HCT116 (cell line): Measurements from ENCODE around the gene EPS15.

ENCODE experiments used
- CTCF ChIP-seq, 3 experiments: fragments of 200-600 bp in 1 of 3; sonication (generic) in 1 of 3; IDR thresholded peaks in 2 of 3; conservative IDR thresholded peaks in 1 of 3; 2 replicates each; pipeline ENCODE4 v1.5.1; 2012 to 2017; ENCODE audit warnings: low read depth in 2 of 3, low read length in 2 of 3, antibody characterized with exemption in 1 of 3, borderline replicate concordance in 1 of 3, control low read depth in 1 of 3, mild to moderate bottlenecking in 1 of 3, mixed read lengths in 1 of 3, mixed run types in 1 of 3, moderate library complexity in 1 of 3; ENCODE audit not compliant: insufficient read depth in 1 of 3
- EZH2 ChIP-seq: fragments of 200-600 bp; sonication (generic); IDR thresholded peaks from 2 replicates; pipeline ENCODE4 v1.6.1; 2017; ENCODE audit warnings: antibody characterized with exemption, mixed run types
- EZH2phosphoT487 ChIP-seq: fragments of 200-600 bp; IDR thresholded peaks from 2 replicates; pipeline ENCODE4 v1.6.1; 2018; ENCODE audit warnings: antibody characterized with exemption, borderline replicate concordance
- FOSL1 ChIP-seq: IDR thresholded peaks from 2 replicates; pipeline ENCODE4 v1.6.1; 2012; ENCODE audit warnings: low read depth
- JUND ChIP-seq: IDR thresholded peaks from 2 replicates; pipeline ENCODE4 v1.6.1; 2012
- MAX ChIP-seq: IDR thresholded peaks from 2 replicates; pipeline ENCODE4 v1.6.1; 2012
- POLR2A ChIP-seq: IDR thresholded peaks from 2 replicates; pipeline ENCODE4 v1.7.0; 2011; ENCODE audit warnings: borderline replicate concordance; ENCODE audit not compliant: insufficient read depth, insufficient read length; ENCODE audit errors: extremely low read depth
- POLR2AphosphoS5 ChIP-seq: IDR thresholded peaks from 2 replicates; pipeline ENCODE4 v1.6.1; 2011; ENCODE audit warnings: mild to moderate bottlenecking, low read depth, low read length, moderate library complexity
- REST ChIP-seq: IDR thresholded peaks from 2 replicates; pipeline ENCODE4 v1.6.1; 2012; ENCODE audit warnings: low read depth
- SP1 ChIP-seq: IDR thresholded peaks from 2 replicates; pipeline ENCODE4 v1.6.1; 2012; ENCODE audit warnings: low read depth
- TCF7L2 ChIP-seq: IDR thresholded peaks from 2 replicates; pipeline ENCODE4 v1.7.0; 2011; ENCODE audit warnings: borderline replicate concordance, inconsistent platforms; ENCODE audit not compliant: insufficient read depth, insufficient read length; ENCODE audit errors: extremely low read depth
- YY1 ChIP-seq: IDR thresholded peaks from 2 replicates; pipeline ENCODE4 v1.6.1; 2011; ENCODE audit warnings: low read length, low read depth, moderate library complexity, mild to moderate bottlenecking; ENCODE audit not compliant: insufficient replicate concordance; ENCODE audit errors: extremely low read depth
- ZFX ChIP-seq: fragments of 450-650 bp; IDR thresholded peaks from 2 replicates; pipeline ENCODE4 v1.6.1; 2017

- TF ChIP-seq TCF7L2 (no peak), YY1 (no peak), POLR2A (no peak), EZH2 (no peak), SP1 (no peak), ZFX (no peak), CTCF (IDR thresholded peaks at IDR 0.05 in 2 of 3, conservative IDR thresholded peaks at IDR 0.05 in 1 of 3; ENCODE audit: borderline replicate concordance in 1 of 3, insufficient read depth in 1 of 3, low read depth in 2 of 3, low read length in 2 of 3) (peak in 2 of 3 experiments; percentile 12 to 13; a peak in 1 of 6 replicates), REST (no peak), EZH2phosphoT487 (no peak), FOSL1 (no peak), JUND (no peak), POLR2AphosphoS5 (no peak), MAX (no peak)
These were observed 177.1 kb downstream of the EPS15 start for GRCh38 chr1:51341876-51342496.
